DMS153 treated with DMSO at 0.1 percent for 48 hours (cell line): Measurements from ENCODE around the gene THBS2.
"Not testable (repeated sequence)": the region's sequence is repeated elsewhere in the genome, so short reads cannot be mapped to it uniquely, and the experiment has no call there.

Experiments
- DNase-seq: peaks from one replicate; lab custom pipeline; 2025; ENCODE audit not compliant: unreplicated experiment; lab: John Stamatoyannopoulos, UW

THBS2 gene

GRCh38 chr6:169231790-169232506 lies 21.7 kb downstream of the THBS2 start:
- DNase-seq, result no peak

GRCh38 chr6:169230946-169231789 lies 22.5 kb downstream of the THBS2 start:
- DNase-seq, result no peak

- DNase-seq, result no peak
Measured at GRCh38 chr6:169230322-169230665, 23.4 kb downstream of the THBS2 start.

DNA sequence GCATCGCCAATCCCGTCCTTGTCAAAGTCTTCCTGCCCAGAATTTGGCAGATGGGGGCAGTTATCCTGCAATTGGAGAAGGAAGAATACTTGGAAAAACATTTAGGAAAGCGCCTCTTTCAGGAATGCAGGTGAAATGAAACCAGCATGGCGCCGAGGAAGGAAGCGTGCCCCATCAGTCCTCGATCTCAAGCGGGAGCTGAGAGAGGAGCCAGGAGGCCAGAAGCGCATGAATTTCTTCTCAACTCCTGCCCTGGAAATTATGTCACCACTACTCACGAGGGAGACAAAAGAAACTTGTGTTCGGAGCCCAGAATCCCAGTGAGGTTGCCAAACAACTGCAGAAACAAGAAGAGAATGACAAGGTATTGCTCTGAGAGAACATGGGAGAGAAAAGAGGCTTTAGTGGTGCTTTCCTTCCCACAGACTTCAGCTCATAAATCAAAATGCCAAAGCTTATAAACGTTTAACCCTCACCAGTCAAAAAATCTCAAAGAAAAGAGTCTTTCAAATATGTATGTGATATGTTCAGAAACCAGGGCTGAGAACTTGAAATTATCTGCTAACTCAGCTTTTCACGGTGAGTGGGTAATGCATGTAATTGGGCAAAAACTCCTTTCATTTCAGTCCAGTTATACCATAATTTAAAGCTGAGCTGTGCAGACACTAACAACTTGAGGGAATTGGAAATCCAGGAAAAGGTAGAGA lies 23.9 kb downstream of the THBS2 start:
- no peak for DNase-seq

DNA sequence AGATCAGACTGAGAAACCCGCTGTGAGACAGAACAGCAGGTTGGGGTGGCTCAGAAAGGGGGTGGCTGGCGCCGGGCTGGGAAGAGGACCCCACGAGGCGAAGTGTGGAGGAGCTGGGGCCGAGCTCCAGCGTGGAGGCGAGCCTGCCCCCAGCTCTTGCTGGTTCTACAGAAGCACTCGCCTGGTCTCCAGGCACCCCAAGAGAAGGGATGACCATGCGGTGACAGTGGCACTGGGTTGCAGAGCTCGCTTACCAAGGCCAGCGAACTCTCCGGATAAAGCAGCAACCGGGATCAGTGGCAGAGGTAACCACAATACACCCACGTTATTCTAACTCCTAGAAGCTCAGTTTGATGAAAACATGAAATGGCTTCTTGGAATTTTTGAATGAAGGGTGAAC lies 26.5 kb downstream of the THBS2 start:
- no peak for DNase-seq

DNA sequence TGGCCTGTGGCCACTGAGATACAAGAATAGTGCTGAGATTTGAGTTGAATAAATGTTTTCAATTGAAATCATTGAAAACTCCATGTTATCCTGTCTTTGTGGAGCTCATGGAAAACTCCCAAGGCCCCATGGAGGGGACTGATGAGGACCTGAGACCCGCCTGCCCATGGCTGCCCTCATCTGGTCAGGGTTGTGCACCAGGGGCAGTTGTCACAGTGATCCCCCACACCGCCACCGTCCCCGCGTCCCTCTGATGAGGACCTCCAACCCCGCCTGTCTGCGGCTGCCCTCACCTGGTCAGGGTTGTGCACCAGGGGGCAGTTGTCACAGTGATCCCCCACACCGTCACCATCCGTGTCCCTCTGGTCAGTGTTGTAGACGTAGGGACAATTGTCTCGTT lies 27.8 kb downstream of the THBS2 start:
- no peak for DNase-seq

GRCh38 chr6:169225131-169225576 lies 28.5 kb downstream of the THBS2 start:
- no peak for DNase-seq

DNA sequence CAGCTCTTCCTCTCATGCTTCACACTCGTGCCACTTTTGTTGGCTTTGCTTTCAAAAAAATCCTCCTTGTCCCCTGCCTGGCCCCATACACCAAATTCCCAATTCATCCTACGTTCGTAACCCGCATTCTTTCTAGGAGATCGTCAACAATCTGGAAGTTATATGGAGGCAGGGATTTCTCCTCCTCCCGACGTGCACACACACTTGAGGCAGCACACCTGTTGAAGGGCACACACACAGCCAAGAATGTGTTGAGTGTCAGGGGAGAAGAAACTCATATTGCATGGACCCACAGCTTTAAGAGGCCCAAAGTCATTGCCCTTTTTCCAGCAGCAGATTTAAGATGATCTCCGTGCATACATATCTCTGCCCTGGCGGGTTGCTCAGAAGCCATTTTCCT lies 28.9 kb downstream of the THBS2 start:
- DNase-seq, result no peak

- DNase-seq, result no peak
Measured at GRCh38 chr6:169224185-169224695, 29.4 kb downstream of the THBS2 start.

GRCh38 chr6:169223006-169223405 lies 30.6 kb downstream of the THBS2 start:
- DNase-seq, result no peak

DNA sequence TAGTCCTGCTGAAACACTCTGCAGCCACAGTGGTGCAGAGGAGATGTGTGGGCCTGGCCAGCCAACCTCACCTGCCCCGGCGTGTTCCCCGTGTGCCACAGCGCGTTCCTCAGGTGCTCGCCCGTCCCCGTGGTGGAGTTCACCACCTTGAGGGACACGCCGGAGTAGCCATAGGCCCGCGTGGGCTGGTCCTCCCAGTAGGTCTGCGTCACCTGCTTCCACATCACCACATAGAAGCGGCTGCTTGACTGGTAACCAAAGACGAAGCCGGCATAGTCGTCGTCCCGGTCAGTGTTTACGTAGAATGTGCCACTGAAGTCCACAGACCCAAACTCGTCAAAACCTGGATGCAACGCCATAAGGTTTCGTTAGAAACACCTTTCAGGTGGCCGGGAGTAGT lies 31.5 kb downstream of the THBS2 start:
- no peak for DNase-seq

GRCh38 chr6:169221264-169221663 lies 32.4 kb downstream of the THBS2 start:
- no peak for DNase-seq

GRCh38 chr6:169220068-169220964 lies 33.3 kb downstream of the THBS2 start:
- DNase-seq, result no peak

GRCh38 chr6:169217972-169218371 lies 35.7 kb downstream of the THBS2 start:
- DNase-seq, result no peak

DNA sequence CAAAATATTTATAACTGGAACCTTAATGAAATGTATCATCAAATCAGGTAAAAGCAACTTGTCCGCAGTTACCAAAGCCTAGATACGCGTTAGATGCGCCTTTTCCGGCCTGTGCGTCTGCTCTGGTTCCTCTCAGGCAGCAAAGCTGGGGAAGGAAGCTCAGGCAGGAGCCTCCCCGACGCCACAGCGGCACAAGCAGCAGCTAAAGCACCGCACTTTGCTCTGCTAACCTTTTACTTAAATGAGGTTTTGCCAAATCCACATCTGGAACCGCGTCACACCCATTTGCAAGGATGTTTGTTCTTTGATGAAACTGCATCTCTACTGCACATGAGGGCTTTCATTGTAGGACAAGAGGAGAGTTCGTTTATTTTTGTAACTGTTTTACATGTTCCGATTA lies 36.8 kb downstream of the THBS2 start:
- no peak for DNase-seq

DNA sequence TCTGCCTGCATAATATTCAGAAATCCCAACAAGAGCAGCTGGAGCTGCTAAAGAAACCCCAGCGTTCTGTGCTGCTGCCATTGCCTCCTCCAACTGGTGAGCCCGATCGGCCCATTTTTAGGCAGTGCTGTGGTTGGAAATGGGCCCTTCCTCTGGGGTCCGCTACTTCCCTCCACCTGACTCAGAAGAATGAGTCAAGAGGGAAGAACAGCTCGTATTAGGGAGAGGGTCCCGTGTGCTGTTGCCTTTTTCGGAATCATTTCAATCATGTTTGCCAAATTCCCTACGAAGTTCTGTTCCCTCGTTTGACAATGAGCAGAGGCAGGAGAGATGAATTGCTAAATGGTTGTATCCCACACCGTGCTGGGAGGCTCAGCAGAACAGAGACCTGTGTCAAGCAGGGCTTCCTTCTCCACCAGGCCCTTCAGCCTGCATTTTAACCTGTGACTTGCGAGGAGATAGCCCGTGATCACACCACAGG lies 38.4 kb downstream of the THBS2 start:
- no peak for DNase-seq

- not testable (repeated sequence) for DNase-seq
Measured at GRCh38 chr6:169214789-169215188, 38.9 kb downstream of the THBS2 start.

DNA sequence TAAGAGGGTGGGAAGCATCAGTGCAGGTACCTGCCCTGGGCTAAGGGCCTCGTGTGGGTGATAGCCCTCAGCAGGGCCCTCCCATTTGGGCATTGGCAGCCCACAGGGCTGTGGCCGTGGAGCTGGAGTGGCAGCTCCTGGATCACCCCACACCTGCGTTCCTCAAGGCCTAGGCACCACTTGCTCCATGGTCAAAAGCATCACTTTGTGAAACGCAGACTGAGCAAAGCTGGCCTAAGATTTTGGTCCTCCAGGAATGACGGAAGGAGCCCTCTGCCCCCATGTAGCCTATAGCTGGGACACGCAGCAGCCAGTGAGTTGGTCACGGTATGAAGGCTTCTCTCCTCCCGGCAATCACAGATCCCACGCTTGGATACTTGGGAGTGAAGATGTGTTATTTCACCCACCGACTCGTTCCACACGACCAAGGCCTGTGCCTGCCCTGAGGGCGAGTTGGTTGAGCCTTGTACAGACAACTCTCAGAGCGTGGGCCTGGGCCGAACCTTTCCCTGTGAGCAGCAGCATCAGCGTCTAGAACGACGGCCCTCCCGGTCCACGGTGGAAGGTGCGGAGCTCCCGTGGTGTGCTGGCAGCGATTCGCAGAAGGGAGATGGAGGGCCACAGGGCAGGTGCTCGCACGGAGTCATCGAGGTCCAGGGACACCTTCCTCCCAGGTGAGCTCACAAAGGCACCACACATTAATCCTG lies 39.7 kb downstream of the THBS2 start:
- DNase-seq, result no peak

- DNase-seq, result peak; percentile 58
Measured at GRCh38 chr6:169212897-169213813, 40.5 kb downstream of the THBS2 start.
